HL-60 (cell line): ENCODE data around the gene PRG3.

Source experiments
- DNase-seq, 2 experiments: peaks; one replicate each; pipeline ENCODE4 v3.0.0-alpha.2; 2010 to 2020; ENCODE audit warnings: low read depth in 1 of 2, low spot score in 1 of 2
- H3K27ac ChIP-seq: fragments of 250-450 bp; sonication (Bioruptor Pico); replicated peaks from 2 replicates; pipeline ENCODE4 v1.5.1; 2020; ENCODE audit warnings: mild to moderate bottlenecking, moderate library complexity
- H3K27me3 ChIP-seq: fragments of 250-450 bp; sonication (Bioruptor Pico); 2 replicates; pipeline ENCODE4 v1.5.1; 2021; ENCODE audit warnings: mild to moderate bottlenecking, moderate library complexity; ENCODE audit not compliant: insufficient read depth, poor library complexity, severe bottlenecking
- H3K4me3 ChIP-seq: replicated peaks from 2 replicates; pipeline ENCODE4 v1.5.1; 2011; ENCODE audit warnings: mild to moderate bottlenecking, control low read depth, low read length; ENCODE audit not compliant: insufficient read depth
- CTCF ChIP-seq: IDR thresholded peaks from one replicate; pipeline ENCODE4 v1.5.1; 2011; ENCODE audit warnings: low read length, control low read depth, inconsistent platforms; ENCODE audit not compliant: insufficient read depth
- GABPA ChIP-seq: IDR thresholded peaks from 2 replicates; pipeline ENCODE4 v1.6.1; 2012; ENCODE audit warnings: low read depth
- POLR2AphosphoS5 ChIP-seq: IDR thresholded peaks from 2 replicates; pipeline ENCODE4 v1.6.1; 2012; ENCODE audit warnings: low read depth
- REST ChIP-seq: IDR thresholded peaks from 2 replicates; pipeline ENCODE4 v1.6.1; 2012; ENCODE audit warnings: low read depth; ENCODE audit not compliant: insufficient replicate concordance
- SPI1 ChIP-seq: IDR thresholded peaks from 2 replicates; pipeline ENCODE4 v1.6.1; 2012; ENCODE audit warnings: low read depth, mild to moderate bottlenecking, borderline replicate concordance

Gene PRG3

DNA sequence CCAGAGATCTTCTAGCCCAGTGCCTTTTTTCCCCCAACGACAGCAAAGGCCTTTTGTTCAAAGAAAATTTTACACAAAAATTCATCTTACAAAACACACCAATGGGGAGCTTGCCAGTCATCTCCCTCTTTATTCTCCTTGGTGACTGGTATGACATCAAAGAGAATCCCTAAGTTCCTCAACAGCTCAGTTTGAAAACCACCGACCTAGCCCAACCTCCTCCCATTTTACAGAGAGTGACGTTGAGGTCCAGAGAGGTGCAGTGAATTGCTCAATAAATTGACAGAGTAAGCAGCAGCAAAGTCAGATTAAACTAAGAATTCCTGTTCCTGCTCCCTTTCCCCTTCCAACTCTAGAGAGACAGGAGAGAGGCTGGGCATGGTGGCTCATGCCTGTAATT lies 38.2 kb upstream of the PRG3 start:
- DNase-seq, result peak in 1 of 2 experiments; percentile 62
- TF ChIP-seq REST (no peak), CTCF (no peak), GABPA (no peak), POLR2AphosphoS5 (no peak), SPI1 (no peak)
- H3K27me3 ChIP-seq, result no peaks in the 10 kb centered on the region
- H3K27ac ChIP-seq, result no peak overlapping the region
- no peak overlapping the region for H3K4me3 ChIP-seq

DNA sequence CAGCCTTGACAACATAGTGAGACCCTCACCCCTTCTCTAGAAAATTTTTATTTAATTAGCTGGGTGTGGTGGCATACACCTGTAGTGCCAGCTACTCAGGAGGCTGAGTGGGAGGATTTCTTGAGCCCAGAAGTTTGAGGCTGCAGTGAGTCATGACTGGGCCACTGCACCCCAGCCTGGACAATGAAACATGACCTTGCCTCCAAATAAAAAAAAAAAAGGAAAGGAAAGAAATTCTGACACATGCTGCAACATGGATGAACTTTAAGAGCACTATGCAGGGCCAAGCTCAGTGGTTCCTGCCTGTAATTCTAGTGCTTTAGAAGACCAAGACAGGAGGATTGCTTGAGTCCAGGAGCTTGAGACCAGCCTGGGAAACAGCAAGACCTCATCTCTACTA lies 37.2 kb upstream of the PRG3 start:
- H3K27me3 ChIP-seq, result no peaks in the 10 kb centered on the region

DNA sequence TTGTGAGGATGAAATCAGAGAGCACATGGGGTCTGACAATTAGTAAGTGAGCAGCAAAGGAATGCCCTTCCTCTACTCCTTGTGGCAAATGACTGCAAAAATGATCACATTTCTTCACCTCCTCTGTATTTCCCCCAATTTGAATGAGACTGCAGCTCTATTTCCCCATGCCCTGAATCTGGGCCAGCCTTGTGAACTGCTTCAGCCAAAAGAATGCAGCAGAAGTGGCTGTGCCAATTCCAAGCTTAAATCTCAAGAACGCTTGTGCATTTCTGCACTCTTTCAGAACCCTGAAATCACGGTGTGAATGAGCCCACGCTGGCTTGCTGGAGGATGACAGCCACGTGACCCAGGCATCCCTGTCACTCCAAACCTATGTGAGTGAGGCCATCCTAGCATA lies 36.1 kb upstream of the PRG3 start:
- DNase-seq, result peak in 1 of 2 experiments; percentile 46
- H3K4me3 ChIP-seq, result no peak overlapping the region
- H3K27ac ChIP-seq, result no peak overlapping the region
- no peak for TF ChIP-seq POLR2AphosphoS5
- TF ChIP-seq GABPA, result no peak
- no peak for TF ChIP-seq CTCF
- no peak for TF ChIP-seq REST
- no peak for TF ChIP-seq SPI1
- no peaks in the 10 kb centered on the region for H3K27me3 ChIP-seq

More for the DNA sequence above, 37.2 kb upstream of the PRG3 start:
- H3K4me3 ChIP-seq, result no peak overlapping the region
- H3K27ac ChIP-seq, result no peak overlapping the region
- TF ChIP-seq GABPA (no peak), REST (no peak), CTCF (no peak), SPI1 (no peak), POLR2AphosphoS5 (no peak)
- DNase-seq, result peak in 1 of 2 experiments; percentile 49
